Immature natural killer cell (primary cell): Measurements from ENCODE around the gene RAD51. TPM values are rescaled to one million over a fixed set of nuclear protein-coding genes. Genes with fewer than 3 reads are reported as not detected.

Experiments used
- polyA plus RNA-seq, 3 donors: library from polyadenylated mRNA; unstranded; fragments of 300-500 nt; fragmentation: Illumina TruSeq; gene quantifications; one replicate each; pipeline ENCODE4 v1.2.3, GENCODE V29; 2021

Gene RAD51
- polyA plus RNA-seq, 3 donors from 2014 or later: 2.6 to 7.5 (median 4.7) TPM

Other genes with a start within 250 kb of the RAD51 start
- gene CHST14, start 224.2 kb upstream of the RAD51 start, polyA plus RNA-seq: 1 to 10 TPM; 1.9 to 3.6 (median 3.3) TPM
- gene CCDC32, start 130.1 kb upstream of the RAD51 start, polyA plus RNA-seq: 10 to 100 TPM; 31.3 to 65.7 (median 45.7) TPM
- 10 to 100 TPM; 18.9 to 21.2 (median 19.1) TPM for gene RPUSD2, start 125.9 kb upstream of the RAD51 start, polyA plus RNA-seq
- under 1 TPM in 2 of 3 donors, not detected in 1; 0.20 to 0.38 TPM for gene KNL1, start 100.9 kb upstream of the RAD51 start, polyA plus RNA-seq
- 100 to 1,000 TPM in 2 of 3 donors, 10 to 100 TPM in 1; 44.6 to 118 (median 110) TPM for gene RMDN3, start 60.1 kb downstream of the RAD51 start, polyA plus RNA-seq
- 100 to 1,000 TPM; 183 to 303 (median 230) TPM for gene GCHFR, start 68.9 kb downstream of the RAD51 start, polyA plus RNA-seq
- under 1 TPM in 2 of 3 donors, not detected in 1; 0.08 to 0.12 TPM for gene C15orf62, start 74.8 kb downstream of the RAD51 start, polyA plus RNA-seq
- gene ZFYVE19, start 111.9 kb downstream of the RAD51 start, polyA plus RNA-seq: 10 to 100 TPM; 12.8 to 22.0 (median 20.9) TPM
- 10 to 100 TPM; 25.6 to 62.8 (median 34.7) TPM for gene DNAJC17, start 112.3 kb downstream of the RAD51 start, polyA plus RNA-seq
- gene PPP1R14D, start 133.5 kb downstream of the RAD51 start, polyA plus RNA-seq: not detected
- 1 to 10 TPM in 2 of 3 donors, under 1 TPM in 1; 0.48 to 3.9 (median 1.8) TPM for gene SPINT1, start 148.9 kb downstream of the RAD51 start, polyA plus RNA-seq
- not detected for gene RHOV, start 179.1 kb downstream of the RAD51 start, polyA plus RNA-seq
- 10 to 100 TPM; 20.8 to 36.8 (median 35.3) TPM for gene VPS18, start 199.3 kb downstream of the RAD51 start, polyA plus RNA-seq
- gene DLL4, start 234.2 kb downstream of the RAD51 start, polyA plus RNA-seq: not detected